Neural cell (in vitro differentiated cells): Measurements from ENCODE around the gene MRPL36. TPM values are rescaled to one million over a fixed set of nuclear protein-coding genes. Genes with fewer than 3 reads are reported as not detected.

ENCODE experiments used
- H2AFZ ChIP-seq: fragments of 200-600, 300-800 bp; sonication (generic), shearing (Covaris generic); 2 replicates; pipeline ENCODE4 v1.6.0; 2014; ENCODE audit warnings: low read depth, mild to moderate bottlenecking, antibody characterized with exemption, low read length, moderate library complexity
- H3F3A ChIP-seq: fragments of 200-600 bp; shearing (Covaris generic); 2 replicates; pipeline ENCODE4 v1.6.1; 2016; ENCODE audit warnings: mild to moderate bottlenecking, moderate library complexity, mixed read lengths, antibody characterized with exemption, low read length; ENCODE audit not compliant: insufficient read depth, poor library complexity, severe bottlenecking
- H3K27ac ChIP-seq: fragments of 200-600, 300-800 bp; sonication (generic), shearing (Covaris generic); 2 replicates; pipeline ENCODE4 v1.5.1; 2014; ENCODE audit warnings: mild to moderate bottlenecking, low read length, moderate library complexity
- H3K27me3 ChIP-seq: fragments of 300-800, 200-600 bp; sonication (generic), shearing (Covaris generic); 2 replicates; pipeline ENCODE4 v1.6.0; 2014; ENCODE audit warnings: mild to moderate bottlenecking, low read depth, low read length, moderate library complexity; ENCODE audit not compliant: insufficient read depth
- H3K36me3 ChIP-seq: fragments of 300-800, 200-600 bp; sonication (generic), shearing (Covaris generic); 2 replicates; pipeline ENCODE4 v1.5.1; 2014; ENCODE audit warnings: mild to moderate bottlenecking, antibody characterized with exemption, low read length, moderate library complexity; ENCODE audit not compliant: insufficient read depth
- H3K4me2 ChIP-seq: fragments of 300-800, 200-600 bp; sonication (generic), shearing (Covaris generic); 2 replicates; pipeline ENCODE4 v1.6.0; 2014; ENCODE audit warnings: mild to moderate bottlenecking, low read length
- H3K4me3 ChIP-seq: fragments of 300-800, 200-600 bp; sonication (generic), shearing (Covaris generic); 2 replicates; pipeline ENCODE4 v1.5.1; 2014; ENCODE audit warnings: mild to moderate bottlenecking, low read length, moderate library complexity
- H3K79me2 ChIP-seq: fragments of 200-600 bp; shearing (Covaris generic); replicated peaks from 2 replicates; pipeline ENCODE4 v1.6.0; 2014; ENCODE audit warnings: mild to moderate bottlenecking, low read length, moderate library complexity; ENCODE audit not compliant: insufficient read depth
- H3K9ac ChIP-seq: fragments of 300-800, 200-600 bp; sonication (generic), shearing (Covaris generic); 2 replicates; pipeline ENCODE4 v1.6.1; 2016; ENCODE audit warnings: mild to moderate bottlenecking, low read length, mixed read lengths
- H3K9me2 ChIP-seq: fragments of 200-600 bp; shearing (Covaris generic); 2 replicates; pipeline ENCODE4 v1.6.1; 2016; ENCODE audit warnings: mild to moderate bottlenecking, low read length, mixed read lengths; ENCODE audit not compliant: insufficient read depth
- H3K9me3 ChIP-seq: fragments of 200-600, 300-800 bp; sonication (generic), shearing (Covaris generic); 2 replicates; pipeline ENCODE4 v1.6.1; 2016; ENCODE audit warnings: mild to moderate bottlenecking, mixed run types, low read length, moderate library complexity, mixed read lengths
- H4K20me1 ChIP-seq: fragments of 200-600 bp; shearing (Covaris generic); 2 replicates; pipeline ENCODE4 v1.6.1; 2016; ENCODE audit warnings: mild to moderate bottlenecking, mixed run types; ENCODE audit not compliant: insufficient read depth
- CTCF ChIP-seq: fragments of 450-650 bp; IDR thresholded peaks from 2 replicates; pipeline ENCODE4 v1.5.1; 2014; ENCODE audit warnings: antibody characterized with exemption, mild to moderate bottlenecking, moderate library complexity; ENCODE audit not compliant: poor library complexity, severe bottlenecking
- EP300 ChIP-seq: fragments of 450-650 bp; conservative IDR thresholded peaks from 2 replicates; pipeline ENCODE4 v1.6.1; 2014; ENCODE audit warnings: antibody characterized with exemption, mild to moderate bottlenecking, moderate library complexity; ENCODE audit not compliant: poor library complexity, severe bottlenecking
- EZH2 ChIP-seq: fragments of 200-600, 300-800 bp; shearing (Covaris generic), sonication (generic); IDR thresholded peaks from 2 replicates; pipeline ENCODE4 v1.6.1; 2014; ENCODE audit warnings: antibody characterized with exemption, low read length, borderline replicate concordance, mild to moderate bottlenecking; ENCODE audit not compliant: insufficient read depth, poor library complexity, severe bottlenecking
- MXI1 ChIP-seq: fragments of 450-650 bp; conservative IDR thresholded peaks from 2 replicates; pipeline ENCODE4 v1.6.1; 2014; ENCODE audit warnings: antibody characterized with exemption, mild to moderate bottlenecking; ENCODE audit not compliant: poor library complexity, severe bottlenecking
- POLR2AphosphoS5 ChIP-seq: IDR thresholded peaks from 2 replicates; pipeline ENCODE4 v1.6.1; 2012
- RAD21 ChIP-seq: fragments of 450-650 bp; conservative IDR thresholded peaks from 2 replicates; pipeline ENCODE4 v1.6.1; 2014; ENCODE audit warnings: antibody characterized with exemption, mild to moderate bottlenecking, moderate library complexity
- SMC3 ChIP-seq: fragments of 450-650 bp; conservative IDR thresholded peaks from 2 replicates; pipeline ENCODE4 v1.6.1; 2014; ENCODE audit warnings: antibody characterized with exemption, mild to moderate bottlenecking, moderate library complexity; ENCODE audit not compliant: poor library complexity
- TAF1 ChIP-seq: IDR thresholded peaks from 2 replicates; pipeline ENCODE4 v1.6.1; 2012; ENCODE audit warnings: low read depth
- polyA plus RNA-seq: library from polyadenylated mRNA; depleted of rRNA; stranded (reverse); fragments of >200 nt; gene quantifications from 2 replicates; pipeline ENCODE4 v1.2.3, GENCODE V29; 2014
- TF ChIP-seq, protein P1 (sequence below): IDR thresholded peaks from 2 replicates; pipeline ENCODE4 v1.6.1; 2012; ENCODE audit warnings: borderline replicate concordance

Gene MRPL36
- polyA plus RNA-seq, 1 donor from 2014 or later: 51.9 TPM

- H3K27me3 ChIP-seq: no peaks in the 10 kb centered on the region
- H3K9ac ChIP-seq: no peak overlapping the region
- no peak for TF ChIP-seq RAD21
- TF ChIP-seq, protein P1, sequence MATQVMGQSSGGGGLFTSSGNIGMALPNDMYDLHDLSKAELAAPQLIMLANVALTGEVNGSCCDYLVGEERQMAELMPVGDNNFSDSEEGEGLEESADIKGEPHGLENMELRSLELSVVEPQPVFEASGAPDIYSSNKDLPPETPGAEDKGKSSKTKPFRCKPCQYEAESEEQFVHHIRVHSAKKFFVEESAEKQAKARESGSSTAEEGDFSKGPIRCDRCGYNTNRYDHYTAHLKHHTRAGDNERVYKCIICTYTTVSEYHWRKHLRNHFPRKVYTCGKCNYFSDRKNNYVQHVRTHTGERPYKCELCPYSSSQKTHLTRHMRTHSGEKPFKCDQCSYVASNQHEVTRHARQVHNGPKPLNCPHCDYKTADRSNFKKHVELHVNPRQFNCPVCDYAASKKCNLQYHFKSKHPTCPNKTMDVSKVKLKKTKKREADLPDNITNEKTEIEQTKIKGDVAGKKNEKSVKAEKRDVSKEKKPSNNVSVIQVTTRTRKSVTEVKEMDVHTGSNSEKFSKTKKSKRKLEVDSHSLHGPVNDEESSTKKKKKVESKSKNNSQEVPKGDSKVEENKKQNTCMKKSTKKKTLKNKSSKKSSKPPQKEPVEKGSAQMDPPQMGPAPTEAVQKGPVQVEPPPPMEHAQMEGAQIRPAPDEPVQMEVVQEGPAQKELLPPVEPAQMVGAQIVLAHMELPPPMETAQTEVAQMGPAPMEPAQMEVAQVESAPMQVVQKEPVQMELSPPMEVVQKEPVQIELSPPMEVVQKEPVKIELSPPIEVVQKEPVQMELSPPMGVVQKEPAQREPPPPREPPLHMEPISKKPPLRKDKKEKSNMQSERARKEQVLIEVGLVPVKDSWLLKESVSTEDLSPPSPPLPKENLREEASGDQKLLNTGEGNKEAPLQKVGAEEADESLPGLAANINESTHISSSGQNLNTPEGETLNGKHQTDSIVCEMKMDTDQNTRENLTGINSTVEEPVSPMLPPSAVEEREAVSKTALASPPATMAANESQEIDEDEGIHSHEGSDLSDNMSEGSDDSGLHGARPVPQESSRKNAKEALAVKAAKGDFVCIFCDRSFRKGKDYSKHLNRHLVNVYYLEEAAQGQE: no peak
- TF ChIP-seq POLR2AphosphoS5: no peak
- TF ChIP-seq EP300: no peak
- no peak for TF ChIP-seq SMC3
- TF ChIP-seq EZH2: no peak
- no peak for TF ChIP-seq CTCF
- no peak for TF ChIP-seq MXI1
- no peak for TF ChIP-seq TAF1
- H3K9me2 ChIP-seq: no peaks in the 10 kb centered on the region
- no peak overlapping the region for H3K27ac ChIP-seq
- no peak overlapping the region for H3K4me2 ChIP-seq
- no peaks in the 10 kb centered on the region for H3F3A ChIP-seq
- no peak overlapping the region for H2AFZ ChIP-seq
- no peaks in the 10 kb centered on the region for H3K79me2 ChIP-seq
- no peaks in the 10 kb centered on the region for H3K9me3 ChIP-seq
- H4K20me1 ChIP-seq: no peaks in the 10 kb centered on the region
- no peak overlapping the region for H3K4me3 ChIP-seq
- H3K36me3 ChIP-seq: no peaks in the 10 kb centered on the region
Measured at GRCh38 chr5:1778138-1779020, 21.3 kb downstream of the MRPL36 start.

DNA sequence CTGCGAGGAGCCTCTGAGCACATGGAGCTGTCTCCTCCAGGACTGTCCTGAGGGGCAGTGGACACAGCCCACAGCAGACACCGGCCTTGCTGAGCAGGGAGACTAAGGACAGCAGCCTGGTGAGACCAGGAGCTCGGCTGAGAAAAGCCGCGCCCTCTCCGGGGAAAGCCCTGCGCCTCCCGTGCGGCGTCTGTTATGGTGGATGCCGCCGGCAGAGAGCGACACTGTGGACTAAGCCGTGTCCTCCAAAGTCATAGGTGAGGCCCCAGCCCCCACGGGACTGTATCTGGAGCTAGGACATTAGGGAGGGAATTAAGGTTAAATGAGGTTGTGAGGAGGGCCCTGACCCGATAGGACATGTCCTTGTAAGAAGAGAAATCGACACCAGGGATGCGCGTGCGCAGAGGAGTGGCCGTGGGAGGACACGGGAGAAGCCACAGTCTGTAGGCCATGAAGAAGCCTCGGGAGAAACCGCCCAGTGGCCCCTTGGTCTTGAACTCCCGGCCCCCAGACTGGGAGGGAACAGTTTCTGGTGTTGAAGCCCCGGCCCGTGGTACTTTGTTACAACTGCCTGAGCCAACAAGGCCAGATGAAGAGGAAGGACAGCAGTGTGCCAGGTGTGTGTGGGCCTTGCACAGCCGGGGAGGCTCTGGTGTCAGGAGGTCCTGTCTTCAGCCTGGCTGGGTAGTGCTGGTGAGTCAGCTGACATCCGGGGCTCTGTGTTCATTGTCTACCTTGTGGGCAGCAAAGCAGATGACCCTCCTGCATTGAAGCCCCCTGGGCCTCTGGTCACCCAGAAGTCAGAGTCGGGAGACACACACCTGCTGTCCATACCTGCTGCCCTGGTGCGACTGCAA is 22.1 kb downstream of the MRPL36 start:
- Histone ChIP-seq H4K20me1 (no peaks in the 10 kb centered on the region), H3K9ac (no peak overlapping the region), H3K4me3 (no peak overlapping the region), H3F3A (no peaks in the 10 kb centered on the region), H3K4me2 (no peak overlapping the region), H3K9me3 (no peaks in the 10 kb centered on the region), H3K27ac (no peak overlapping the region), H3K36me3 (no peaks in the 10 kb centered on the region), H3K9me2 (no peaks in the 10 kb centered on the region), H3K79me2 (no peaks in the 10 kb centered on the region), H2AFZ (no peak overlapping the region), H3K27me3 (no peaks in the 10 kb centered on the region)
- TF ChIP-seq TAF1 (no peak), EP300 (no peak), MXI1 (no peak), SMC3 (no peak), EZH2 (no peak), POLR2AphosphoS5 (no peak), CTCF (no peak), RAD21 (no peak)
- TF ChIP-seq, protein P1: no peak
